Adrenal gland (tissue), 12 donors: Measurements from ENCODE around the gene STAP2. TPM values are rescaled to one million over a fixed set of nuclear protein-coding genes. Genes with fewer than 3 reads are reported as not detected.

Experiments used
- DNase-seq, 7 donors: peaks; one replicate each; pipeline ENCODE4 v3.0.0-alpha.2; 2019 to 2020
- H3K27ac ChIP-seq, 5 donors: fragments of 200-600 bp; sonication (generic) in 4 of 5; 1 replicate in 3 of 5; 2 replicates in 2 of 5; pipeline versions ENCODE4 v1.5.1 to v1.8.0; 2016 to 2020; ENCODE audit warnings: mild to moderate bottlenecking in 1 of 5
- H3K27me3 ChIP-seq: fragments of 200-600 bp; 2 replicates; pipeline ENCODE4 v1.8.0; 2021
- H3K36me3 ChIP-seq, 2 donors: fragments of 200-600 bp; replicated peaks in 1 of 2; 1 replicate in 1 of 2; 2 replicates in 1 of 2; pipeline versions ENCODE4 v1.5.1 to v1.8.0; 2018 to 2022
- H3K4me1 ChIP-seq, 2 donors: fragments of 200-600 bp; replicated peaks in 1 of 2; 1 replicate in 1 of 2; 2 replicates in 1 of 2; pipeline versions ENCODE4 v1.5.1 to v1.8.0; 2018 to 2021
- H3K4me3 ChIP-seq, 4 donors: fragments of 200-600 bp; sonication (generic) in 3 of 4; one replicate each; pipeline ENCODE4 v1.5.1; 2016 to 2018
- H3K9me3 ChIP-seq, 3 donors: fragments of 200-600 bp; sonication (generic) in 1 of 3; replicated peaks in 1 of 3; 1 replicate in 2 of 3; 2 replicates in 1 of 3; pipeline versions ENCODE4 v1.5.1 to v1.8.0; 2016 to 2021
- POLR2A ChIP-seq, 2 donors: fragments of 450-650 bp; IDR thresholded peaks; one replicate each; pipeline ENCODE4 v1.6.1; 2017; ENCODE audit warnings: antibody characterized with exemption in 2 of 2, mild to moderate bottlenecking in 2 of 2, moderate library complexity in 1 of 2
- WGBS, 4 donors: extraction: QIAGEN DNeasy Blood & Tissue Kit in 2 of 4; methylation state at CpG; one replicate each; pipeline versions ENCODE4 v1.1.5 to v1.1.7; 2013 to 2017; 5-methylcytosine and 5-hydroxymethylcytosine counted together
- intact Hi-C, 2 donors: fragments of 100-400 bp; cut with DNase I; formaldehyde crosslinking; loops; one replicate each; pipeline versions ENCODE4 v1.14.1 to v1.15.0; 2022 to 2023
- polyA plus RNA-seq, 3 donors: library from polyadenylated mRNA; stranded (reverse); fragments of 200-250 nt in 2 of 3; fragments of 350-450 nt in 1 of 3; fragmentation: Illumina TruSeq in 1 of 3; extraction: RNeasy Lipid Tissue Mini Kit (QIAGEN cat#74804) in 1 of 3; gene quantifications; one replicate each; pipeline ENCODE4 v1.2.3, GENCODE V29; 2013 to 2014
- total RNA-seq, 9 donors: library from RNA; depleted of rRNA in 4 of 9; stranded (reverse); fragments of >200 nt in 4 of 9; fragments of 120-200 nt in 1 of 9; fragmentation: NEBNext Ultra II Directional in 1 of 9; extraction: Animal tissue kit (Norgen Biotek cat#: 25700) in 1 of 9; gene quantifications; one replicate each; pipeline versions ENCODE4 v1.1.0 to v1.2.4, GENCODE V29; 2013 to 2023
- TF ChIP-seq, protein P1 (sequence below), 6 experiments: fragments of 450-650 bp in 4 of 6; fragments of 200-600 bp in 2 of 6; sonication (generic) in 1 of 6; IDR thresholded peaks; 1 replicate in 5 of 6; 2 replicates in 1 of 6; pipeline versions ENCODE4 v1.5.1 to v1.8.0; 2016 to 2021; ENCODE audit warnings: antibody characterized with exemption in 6 of 6, mild to moderate bottlenecking in 2 of 6, moderate library complexity in 1 of 6
- donor health status: healthy with polysubstance abuse.
- donor health status: Bipolar disorder and iron deficiency.
- donor health status: DM: yes; HTN: yes; CAD: no.
- donor health status: DM: no; HTN: no; CAD: no.
- donor health status: DM: no; HTN: no; CAD: no.
- donor health status: DM: yes; HTN: yes; CAD: no.

STAP2 gene
- total and polyA plus RNA-seq, 12 donors = 5.7 to 106 (median 36.5) TPM

- Histone ChIP-seq H3K9me3 (no peaks in the 10 kb centered on the region), H3K4me1 (peaks cover 13 to 18% of the 10 kb centered on the region in 2 donors), H3K27ac (peak overlapping the region; percentile 29 to 83 (median 75)), H3K4me3 (no peak overlapping the region), H3K36me3 (peaks cover 0 to 77% of the 10 kb centered on the region in 2 donors), H3K27me3 (no peaks in the 10 kb centered on the region)
- DNase-seq = peak; percentile 62 to 80 (median 71)
- intact Hi-C loops = loop anchor here in 1 of 2 donors (5.0 kb wide), 1 partner anchor 36 kb away; no protein-coding TSS in a partner anchor
- TF ChIP-seq POLR2A (IDR thresholded peaks at IDR 0.05) = no peak
- TF ChIP-seq, protein P1, sequence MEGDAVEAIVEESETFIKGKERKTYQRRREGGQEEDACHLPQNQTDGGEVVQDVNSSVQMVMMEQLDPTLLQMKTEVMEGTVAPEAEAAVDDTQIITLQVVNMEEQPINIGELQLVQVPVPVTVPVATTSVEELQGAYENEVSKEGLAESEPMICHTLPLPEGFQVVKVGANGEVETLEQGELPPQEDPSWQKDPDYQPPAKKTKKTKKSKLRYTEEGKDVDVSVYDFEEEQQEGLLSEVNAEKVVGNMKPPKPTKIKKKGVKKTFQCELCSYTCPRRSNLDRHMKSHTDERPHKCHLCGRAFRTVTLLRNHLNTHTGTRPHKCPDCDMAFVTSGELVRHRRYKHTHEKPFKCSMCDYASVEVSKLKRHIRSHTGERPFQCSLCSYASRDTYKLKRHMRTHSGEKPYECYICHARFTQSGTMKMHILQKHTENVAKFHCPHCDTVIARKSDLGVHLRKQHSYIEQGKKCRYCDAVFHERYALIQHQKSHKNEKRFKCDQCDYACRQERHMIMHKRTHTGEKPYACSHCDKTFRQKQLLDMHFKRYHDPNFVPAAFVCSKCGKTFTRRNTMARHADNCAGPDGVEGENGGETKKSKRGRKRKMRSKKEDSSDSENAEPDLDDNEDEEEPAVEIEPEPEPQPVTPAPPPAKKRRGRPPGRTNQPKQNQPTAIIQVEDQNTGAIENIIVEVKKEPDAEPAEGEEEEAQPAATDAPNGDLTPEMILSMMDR (IDR thresholded peaks at IDR 0.05) = no peak
- 31 to 69% (median 61%) methylated on average over 12 to 50 of the region's 50 CpGs for WGBS, 4 donors
Observed at GRCh38 chr19:4361152-4362046, 22.8 kb upstream of the STAP2 start.

DNA sequence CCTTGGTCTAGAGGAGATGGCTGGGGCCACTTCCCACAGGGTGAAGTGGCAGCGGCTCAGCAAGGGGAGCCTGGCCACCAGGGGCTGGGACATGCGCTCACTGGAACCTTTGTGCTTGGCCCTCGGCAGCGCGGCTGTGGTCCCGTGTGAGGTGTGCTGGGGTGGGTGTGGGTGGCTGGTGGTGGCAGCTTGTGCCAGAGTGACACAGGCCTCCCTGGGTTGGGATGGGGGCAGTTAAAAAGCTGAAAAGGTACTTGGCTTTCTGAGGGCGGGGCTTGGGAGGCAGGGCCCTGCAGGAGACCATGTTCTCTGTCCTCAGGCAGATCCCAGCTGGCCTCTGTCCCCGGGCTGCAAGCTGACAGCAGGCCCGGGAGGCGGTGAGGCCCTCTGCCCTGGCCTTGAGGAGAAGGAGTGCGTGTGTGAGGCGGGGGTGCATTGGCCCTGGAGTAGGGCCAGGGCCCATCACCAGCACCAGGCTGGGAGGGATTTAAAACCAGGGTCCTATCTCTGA lies 22.1 kb upstream of the STAP2 start:
- 44 to 48% (median 46%) methylated on average over 9 to 12 of the region's 12 CpGs for WGBS, 4 donors
- Histone ChIP-seq H3K4me1 (peaks cover 13 to 18% of the 10 kb centered on the region in 2 donors), H3K36me3 (peaks cover 0 to 70% of the 10 kb centered on the region in 2 donors), H3K9me3 (no peaks in the 10 kb centered on the region), H3K27ac (peak overlapping the region; percentile 29 to 83 (median 75)), H3K27me3 (no peaks in the 10 kb centered on the region), H3K4me3 (no peak overlapping the region)
- intact Hi-C loops = loop anchor here in 1 of 2 donors (5.0 kb wide), 1 partner anchor 37 kb away; no protein-coding TSS in a partner anchor
- DNase-seq = peak; percentile 68 to 90 (median 86)
- TF ChIP-seq, protein P1 (IDR thresholded peaks at IDR 0.05) = peak in 1 of 6 experiments; percentile 23
- no peak for TF ChIP-seq POLR2A (IDR thresholded peaks at IDR 0.05)

GRCh38 chr19:4360081-4360569 lies 21.5 kb upstream of the STAP2 start:
- Histone ChIP-seq H3K9me3 (no peaks in the 10 kb centered on the region), H3K4me3 (no peak overlapping the region), H3K27me3 (no peaks in the 10 kb centered on the region), H3K27ac (peak overlapping the region in 4 of 5 donors; percentile 53 to 83 (median 76)), H3K4me1 (peaks cover 13 to 18% of the 10 kb centered on the region in 2 donors), H3K36me3 (peaks cover 0 to 65% of the 10 kb centered on the region in 2 donors)
- intact Hi-C loops = loop anchor here in 1 of 2 donors (5.0 kb wide), 1 partner anchor 37 kb away; no protein-coding TSS in a partner anchor
- DNase-seq = peak in 1 of 7 donors; percentile 36
- WGBS, 4 donors = 75 to 84% (median 79%) methylated on average over 8 to 9 of the region's 9 CpGs
- no peak for TF ChIP-seq POLR2A (IDR thresholded peaks at IDR 0.05)
- TF ChIP-seq, protein P1 (IDR thresholded peaks at IDR 0.05) = no peak

GRCh38 chr19:4359627-4360000 lies 21.0 kb upstream of the STAP2 start:
- peak overlapping the region in 2 of 5 donors; percentile 78 to 83 for H3K27ac ChIP-seq
- peak in 3 of 7 donors; percentile 17 to 34 (median 31) for DNase-seq
- H3K27me3 ChIP-seq = no peaks in the 10 kb centered on the region
- intact Hi-C loops = no loop called here
- 77 to 83% (median 80%) methylated on average over 4 to 13 of the region's 13 CpGs for WGBS, 4 donors
- peaks cover 13 to 18% of the 10 kb centered on the region in 2 donors for H3K4me1 ChIP-seq
- no peaks in the 10 kb centered on the region for H3K9me3 ChIP-seq
- TF ChIP-seq, protein P1 (IDR thresholded peaks at IDR 0.05) = no peak
- TF ChIP-seq POLR2A (IDR thresholded peaks at IDR 0.05) = no peak
- peaks cover 0 to 62% of the 10 kb centered on the region in 2 donors for H3K36me3 ChIP-seq
- no peak overlapping the region for H3K4me3 ChIP-seq
